Measurements from ENCODE around the gene GSG1.
"Not testable (repeated sequence)": the region's sequence is repeated elsewhere in the genome, so short reads cannot be mapped to it uniquely, and the experiment has no call there.

GSG1 gene

GRCh38 chr12:13090054-13090453, 13.4 kb downstream of the GSG1 start:
- DNase-seq (ENCODE audit: low spot score): no peak

GRCh38 chr12:13088496-13088895, 15.0 kb downstream of the GSG1 start:
- no peak for DNase-seq (ENCODE audit: low spot score)

- no peak for DNase-seq (ENCODE audit: low spot score)
These were observed 15.7 kb downstream of the GSG1 start for GRCh38 chr12:13087766-13088165.

GRCh38 chr12:13085968-13086686, 17.3 kb downstream of the GSG1 start:
- DNase-seq (ENCODE audit: low spot score): no peak

DNA sequence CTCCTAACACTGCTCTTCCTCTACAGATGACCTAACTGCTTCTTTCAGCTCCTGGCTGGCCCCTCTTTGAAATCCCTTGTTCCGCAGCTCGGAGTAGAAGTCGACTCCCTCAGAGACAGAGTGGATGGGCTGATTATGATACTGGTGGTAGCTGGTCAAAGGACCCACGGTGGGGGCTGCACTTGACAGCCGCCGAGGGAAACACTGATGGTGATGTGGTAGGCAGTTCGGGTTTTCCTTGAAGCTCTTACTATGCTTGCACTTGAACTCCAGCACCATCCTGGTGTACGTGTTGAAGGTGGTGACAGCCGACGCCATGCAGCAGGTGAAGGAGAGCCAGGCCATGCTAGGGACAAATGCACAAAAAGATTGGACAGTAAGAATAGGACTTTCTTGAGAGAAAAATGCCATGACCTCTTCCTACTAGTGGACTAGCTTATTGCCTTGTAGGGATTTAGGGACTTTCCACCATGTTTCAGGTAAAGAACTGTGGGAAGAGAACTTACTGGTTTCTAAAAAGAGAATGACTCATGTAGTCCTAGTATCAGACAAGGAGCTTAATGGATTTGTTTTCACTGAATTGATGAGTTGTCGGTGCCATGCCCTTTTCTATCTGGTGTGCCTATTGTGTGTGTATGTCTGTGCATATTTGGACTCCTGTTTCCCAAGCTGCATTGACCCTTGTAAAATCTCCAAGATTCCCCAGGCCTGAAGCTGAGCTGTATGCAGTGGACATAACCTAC, 18.4 kb downstream of the GSG1 start:
- DNase-seq (ENCODE audit: low spot score): no peak

DNA sequence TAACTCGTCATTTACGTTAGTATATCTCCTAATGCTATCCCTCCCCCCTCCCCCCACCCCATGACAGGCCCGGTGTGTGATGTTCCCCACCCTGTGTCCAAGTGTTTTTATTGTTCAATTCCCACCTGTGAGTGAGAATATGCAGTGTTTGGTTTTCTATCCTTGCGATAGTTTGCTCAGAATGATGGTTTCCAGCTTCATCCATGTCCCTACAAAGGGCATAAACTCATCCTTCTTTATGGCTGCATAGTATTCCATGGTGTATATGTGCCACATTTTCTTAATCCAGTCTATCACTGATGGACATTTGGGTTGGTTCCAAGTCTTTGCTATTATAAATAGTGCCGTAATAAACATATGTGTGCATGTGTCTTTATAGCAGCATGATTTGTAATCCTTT, 19.8 kb downstream of the GSG1 start:
- DNase-seq (ENCODE audit: low spot score): not testable (repeated sequence)

- no peak for DNase-seq (ENCODE audit: low spot score)
These were observed 20.6 kb downstream of the GSG1 start for GRCh38 chr12:13082861-13083260.

DNA sequence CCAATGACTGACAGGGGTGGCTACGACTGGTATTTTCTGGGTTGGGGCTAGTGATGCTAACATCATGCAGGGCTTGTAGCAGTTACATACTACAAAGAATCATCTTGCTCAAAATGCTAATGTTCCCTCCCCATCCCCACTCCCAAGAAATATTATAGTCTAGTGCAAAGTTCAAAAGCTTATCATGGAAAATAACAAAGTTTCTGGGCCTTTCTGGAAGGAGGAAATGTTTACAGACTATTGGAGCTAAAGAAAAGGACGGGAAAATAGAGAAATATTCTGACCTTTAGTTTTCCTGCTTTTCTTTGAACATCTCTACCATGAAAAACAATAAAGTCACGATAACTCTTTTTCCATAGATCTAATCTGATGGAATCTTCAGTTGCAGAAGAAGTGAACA, 23.2 kb downstream of the GSG1 start:
- DNase-seq (ENCODE audit: low spot score): no peak

- DNase-seq (ENCODE audit: low spot score): no peak
These were observed 24.0 kb downstream of the GSG1 start for GRCh38 chr12:13079440-13079906.

DNA sequence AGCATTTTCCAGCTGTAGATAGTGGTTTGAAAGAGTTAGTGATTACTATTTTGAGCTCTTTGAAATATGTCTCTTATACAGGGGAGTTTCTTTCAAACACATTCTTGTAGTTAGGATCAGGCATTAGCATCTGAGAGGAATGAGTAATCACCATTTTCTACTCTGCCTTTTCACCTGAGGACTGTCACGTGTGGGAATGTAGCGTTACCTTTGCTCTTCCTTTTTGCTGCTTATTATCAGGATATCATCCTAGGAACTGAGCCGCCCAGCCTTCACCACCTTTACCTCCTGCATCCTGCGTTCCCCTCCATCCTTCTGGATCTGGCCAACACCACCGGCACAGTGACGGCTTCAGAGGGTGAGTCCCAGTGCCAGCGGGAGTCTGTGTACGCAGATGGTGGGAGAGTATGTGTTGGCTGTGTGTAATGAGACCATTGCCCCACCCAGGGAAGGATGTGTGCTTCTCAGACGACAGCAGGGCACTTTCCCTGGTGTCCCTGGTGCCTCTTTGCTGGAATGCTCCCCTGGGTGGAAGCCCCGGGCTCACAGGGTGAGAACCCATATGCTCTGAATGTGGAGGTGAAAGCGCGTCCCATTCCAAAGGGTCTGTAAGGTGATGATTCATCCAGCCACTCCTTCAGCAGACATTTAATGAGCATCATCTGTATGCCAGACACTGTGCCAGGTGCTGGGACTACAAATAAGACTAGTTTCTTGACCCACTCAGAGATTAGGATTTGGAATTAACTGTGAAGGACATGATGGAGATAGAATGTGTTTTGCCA, 27.5 kb downstream of the GSG1 start:
- no peak for DNase-seq (ENCODE audit: low spot score)

DNA sequence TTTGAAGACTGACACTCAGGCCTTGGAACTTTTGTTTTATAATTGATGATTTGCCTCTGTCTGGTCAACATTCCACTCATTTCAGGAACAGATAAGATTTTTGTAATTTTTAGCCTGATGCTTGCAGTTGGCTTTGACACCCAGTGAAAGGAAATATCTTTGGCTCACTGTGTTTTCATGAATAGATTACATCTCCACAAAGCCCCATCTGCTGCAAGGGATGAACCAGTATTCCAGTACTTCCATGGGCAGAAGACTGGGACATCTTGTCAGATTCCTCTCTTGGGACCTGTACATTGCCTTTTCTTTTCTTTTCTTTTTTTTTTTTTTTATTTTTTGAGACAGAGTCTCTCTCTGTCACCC, 28.4 kb downstream of the GSG1 start:
- no peak for DNase-seq (ENCODE audit: low spot score)

- DNase-seq (ENCODE audit: low spot score): no peak
These were observed 28.9 kb downstream of the GSG1 start for GRCh38 chr12:13074396-13075117.

DNA sequence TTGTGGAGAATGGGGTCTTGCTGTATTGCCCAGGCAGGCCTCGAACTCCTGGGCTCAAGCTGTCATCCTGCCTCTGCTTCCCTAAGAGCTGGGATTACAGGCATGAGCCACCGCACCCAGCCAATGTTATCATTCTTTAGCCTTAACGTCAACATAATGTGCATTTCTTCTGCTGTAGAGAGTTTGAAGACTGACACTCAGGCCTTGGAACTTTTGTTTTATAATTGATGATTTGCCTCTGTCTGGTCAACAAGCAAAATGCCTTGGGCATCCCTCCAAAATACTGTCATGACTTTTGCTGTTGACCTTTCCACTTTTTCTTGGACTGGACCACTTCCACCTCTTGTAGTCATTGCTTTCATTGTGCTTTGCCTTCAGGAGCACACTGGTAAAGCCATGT, 30.3 kb downstream of the GSG1 start:
- no peak for DNase-seq (ENCODE audit: low spot score)

GRCh38 chr12:13071305-13072280, 31.9 kb downstream of the GSG1 start:
- DNase-seq (ENCODE audit: low spot score): no peak

- DNase-seq (ENCODE audit: low spot score): no peak
These were observed 34.1 kb downstream of the GSG1 start for GRCh38 chr12:13069380-13069779.

DNA sequence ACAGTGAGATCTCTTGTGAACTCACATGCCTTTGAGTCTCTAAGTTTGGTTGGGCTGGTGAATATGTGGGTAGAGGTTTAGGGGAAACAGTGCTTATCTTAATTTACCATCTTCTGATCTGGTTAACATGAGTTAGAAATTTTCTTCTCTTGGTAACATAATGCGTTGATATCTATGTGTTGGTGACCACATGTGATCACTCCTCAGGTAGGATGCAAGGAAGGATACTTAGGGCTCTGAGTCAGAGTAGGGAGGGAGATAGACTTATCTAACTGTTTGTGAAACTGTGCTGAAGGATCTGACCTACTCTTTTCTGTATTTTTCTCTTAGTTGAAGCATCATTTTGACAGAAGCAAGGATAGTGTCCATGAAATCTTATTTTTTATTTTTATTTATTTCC, 36.1 kb downstream of the GSG1 start:
- DNase-seq (ENCODE audit: low spot score): no peak

GRCh38 chr12:13066459-13066858, 37.0 kb downstream of the GSG1 start:
- DNase-seq (ENCODE audit: low spot score): no peak

DNA sequence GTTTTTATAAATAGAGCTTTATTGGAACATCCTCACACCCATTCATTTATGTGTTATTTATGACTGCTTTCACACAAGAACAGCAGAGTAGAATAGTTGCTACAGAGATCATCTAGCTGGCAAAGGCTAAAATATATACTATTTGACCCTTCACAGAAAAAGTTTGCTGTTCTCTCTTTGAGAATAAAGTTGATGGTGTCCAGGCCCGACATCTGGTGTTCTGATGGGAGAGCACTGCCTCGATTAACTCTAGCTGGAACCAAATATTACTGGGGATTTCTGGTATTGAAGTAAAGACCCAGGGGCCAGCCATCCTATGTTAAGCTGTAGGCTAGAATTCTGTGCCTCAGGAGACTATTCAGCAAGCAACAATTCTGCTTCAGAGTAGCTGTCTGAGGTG, 37.5 kb downstream of the GSG1 start:
- no peak for DNase-seq (ENCODE audit: low spot score)

GRCh38 chr12:13062669-13063068, 40.8 kb downstream of the GSG1 start:
- no peak for DNase-seq (ENCODE audit: low spot score)

GRCh38 chr12:13061377-13061776, 42.1 kb downstream of the GSG1 start:
- DNase-seq (ENCODE audit: low spot score): no peak

GRCh38 chr12:13060581-13060980, 42.9 kb downstream of the GSG1 start:
- DNase-seq (ENCODE audit: low spot score): no peak

Measured in CD4-positive, alpha-beta T cell treated with Interleukin-15 for 4 hours (primary cell).